Astrocyte (in vitro differentiated cells and primary cell): ENCODE measurements around the gene SPPL3. TPM values are rescaled to one million over a fixed set of nuclear protein-coding genes. Genes with fewer than 3 reads are reported as not detected.

Experiments used
- DNase-seq: peaks from one replicate; pipeline ENCODE4 v3.0.0-alpha.2; 2010; ENCODE audit warnings: low read depth
- FAIRE-seq: peaks from 2 replicates; lab custom pipeline; 2011; peaks lifted over from hg19 to GRCh38; lab: Jason Lieb, UNC
- H2AFZ ChIP-seq: 2 replicates; pipeline ENCODE4 v1.6.0; 2012; ENCODE audit warnings: low read depth, low read length, inconsistent platforms
- H3K27ac ChIP-seq: 2 replicates; pipeline ENCODE4 v1.5.1; 2011; ENCODE audit warnings: low read depth, low read length, inconsistent platforms
- H3K27me3 ChIP-seq: 2 replicates; pipeline ENCODE4 v1.6.0; 2011; ENCODE audit warnings: low read length, inconsistent platforms; ENCODE audit not compliant: insufficient read depth
- H3K36me3 ChIP-seq: 2 replicates; pipeline ENCODE4 v1.5.1; 2011; ENCODE audit warnings: low read length, inconsistent platforms; ENCODE audit not compliant: insufficient read depth
- H3K4me1 ChIP-seq: 2 replicates; pipeline ENCODE4 v1.5.1; 2011; ENCODE audit warnings: low read length, inconsistent platforms; ENCODE audit not compliant: insufficient read depth
- H3K4me2 ChIP-seq: 2 replicates; pipeline ENCODE4 v1.6.0; 2012; ENCODE audit warnings: low read length, inconsistent platforms
- H3K4me3 ChIP-seq: 2 replicates; pipeline ENCODE4 v1.5.1; 2011; ENCODE audit warnings: low read depth, mild to moderate bottlenecking, low read length, inconsistent platforms; ENCODE audit not compliant: insufficient read depth
- H3K79me2 ChIP-seq: 2 replicates; pipeline ENCODE4 v1.6.0; 2012; ENCODE audit warnings: mild to moderate bottlenecking, low read length, inconsistent platforms; ENCODE audit not compliant: insufficient read depth
- H3K9ac ChIP-seq: 2 replicates; pipeline ENCODE4 v1.6.0; 2012; ENCODE audit warnings: mild to moderate bottlenecking, low read length, inconsistent platforms
- H3K9me3 ChIP-seq: 2 replicates; pipeline ENCODE4 v1.5.1; 2012; ENCODE audit warnings: low read depth, mild to moderate bottlenecking, low read length, inconsistent platforms; ENCODE audit not compliant: insufficient read depth
- H4K20me1 ChIP-seq: 2 replicates; pipeline ENCODE4 v1.6.0; 2012; ENCODE audit warnings: low read length, inconsistent platforms; ENCODE audit not compliant: insufficient read depth
- H3K27ac Mint-ChIP-seq: one replicate; pipeline ENCODE4 v1.8.0; 2021; ENCODE audit warnings: mild to moderate bottlenecking, mixed read lengths; ENCODE audit not compliant: unreplicated experiment
- H3K27me3 Mint-ChIP-seq: one replicate; pipeline ENCODE4 v1.8.0; 2021; ENCODE audit warnings: low read depth, mixed read lengths; ENCODE audit not compliant: unreplicated experiment
- H3K36me3 Mint-ChIP-seq: one replicate; pipeline ENCODE4 v1.8.0; 2021; ENCODE audit warnings: low read depth, mixed read lengths; ENCODE audit not compliant: unreplicated experiment
- H3K4me1 Mint-ChIP-seq: one replicate; pipeline ENCODE4 v1.8.0; 2021; ENCODE audit warnings: low read depth, mixed read lengths; ENCODE audit not compliant: unreplicated experiment
- H3K4me3 Mint-ChIP-seq: one replicate; pipeline ENCODE4 v1.8.0; 2021; ENCODE audit warnings: mild to moderate bottlenecking, moderate library complexity, mixed read lengths; ENCODE audit not compliant: unreplicated experiment
- H3K9me3 Mint-ChIP-seq: one replicate; pipeline ENCODE4 v1.8.0; 2021; ENCODE audit warnings: mild to moderate bottlenecking, mixed read lengths; ENCODE audit not compliant: unreplicated experiment
- CTCF ChIP-seq: IDR thresholded peaks from 2 replicates; pipeline ENCODE4 v1.5.1; 2011; ENCODE audit warnings: low read depth, mild to moderate bottlenecking, inconsistent platforms, low read length, moderate library complexity; ENCODE audit not compliant: insufficient read depth
- EZH2 ChIP-seq: IDR thresholded peaks from 2 replicates; pipeline ENCODE4 v1.6.1; 2012; ENCODE audit warnings: mild to moderate bottlenecking, low read length, inconsistent platforms; ENCODE audit not compliant: insufficient read depth
- total RNA-seq: library from RNA; stranded (reverse); gene quantifications from 2 replicates; pipeline ENCODE4 v1.2.1, GENCODE V29; 2021

Gene SPPL3
- total RNA-seq, 1 donor from 2014 or later: 48.3 TPM

GRCh38 chr12:120920178-120920577 lies 16.0 kb upstream of the SPPL3 start:
- Histone ChIP-seq H3K36me3 (no peaks in the 10 kb centered on the region), H3K4me2 (no peak overlapping the region), H3K4me3 (no peak overlapping the region), H3K9me3 (no peaks in the 10 kb centered on the region), H3K4me1 (no peaks in the 10 kb centered on the region), H2AFZ (no peak overlapping the region), H3K79me2 (no peaks in the 10 kb centered on the region), H3K27ac (no peak overlapping the region), H3K9ac (no peak overlapping the region), H4K20me1 (no peaks in the 10 kb centered on the region), H3K27me3 (no peaks in the 10 kb centered on the region)
- Mint-ChIP-seq H3K36me3 (peaks cover 2% of the 10 kb centered on the region), H3K27ac (no peak overlapping the region), H3K4me3 (no peak overlapping the region), H3K4me1 (no peaks in the 10 kb centered on the region), H3K27me3 (no peaks in the 10 kb centered on the region), H3K9me3 (peaks cover 7% of the 10 kb centered on the region)
- TF ChIP-seq EZH2 (no peak), CTCF (no peak)
- DNase-seq (no peak), FAIRE-seq (no peak)

- no peak overlapping the region for H3K4me3 ChIP-seq
- Mint-ChIP-seq H3K27ac (no peak overlapping the region), H3K27me3 (no peaks in the 10 kb centered on the region), H3K4me1 (no peaks in the 10 kb centered on the region), H3K9me3 (peaks cover 7% of the 10 kb centered on the region), H3K4me3 (no peak overlapping the region), H3K36me3 (peaks cover 2% of the 10 kb centered on the region)
- no peaks in the 10 kb centered on the region for H3K79me2 ChIP-seq
- no peaks in the 10 kb centered on the region for H3K36me3 ChIP-seq
- H3K9ac ChIP-seq: no peak overlapping the region
- FAIRE-seq (no peak), DNase-seq (no peak)
- TF ChIP-seq CTCF: no peak
- TF ChIP-seq EZH2: no peak
- H3K9me3 ChIP-seq: no peaks in the 10 kb centered on the region
- H4K20me1 ChIP-seq: no peaks in the 10 kb centered on the region
- no peak overlapping the region for H3K4me2 ChIP-seq
- no peak overlapping the region for H2AFZ ChIP-seq
- no peak overlapping the region for H3K27ac ChIP-seq
- H3K27me3 ChIP-seq: no peaks in the 10 kb centered on the region
- H3K4me1 ChIP-seq: no peaks in the 10 kb centered on the region
Observed at GRCh38 chr12:120917748-120918147, 13.6 kb upstream of the SPPL3 start.

- no peak overlapping the region for H3K9ac ChIP-seq
- no peak overlapping the region for H3K27ac ChIP-seq
- no peaks in the 10 kb centered on the region for H3K4me1 Mint-ChIP-seq
- H3K4me1 ChIP-seq: no peaks in the 10 kb centered on the region
- no peaks in the 10 kb centered on the region for H3K79me2 ChIP-seq
- H4K20me1 ChIP-seq: no peaks in the 10 kb centered on the region
- DNase-seq: no peak
- H3K27me3 ChIP-seq: no peaks in the 10 kb centered on the region
- peaks cover 2% of the 10 kb centered on the region for H3K36me3 Mint-ChIP-seq
- TF ChIP-seq EZH2: no peak
- no peak for TF ChIP-seq CTCF
- H3K4me3 Mint-ChIP-seq: no peak overlapping the region
- no peak overlapping the region for H3K4me2 ChIP-seq
- no peak overlapping the region for H3K27ac Mint-ChIP-seq
- peaks cover 7% of the 10 kb centered on the region for H3K9me3 Mint-ChIP-seq
- H3K9me3 ChIP-seq: no peaks in the 10 kb centered on the region
- no peak overlapping the region for H3K4me3 ChIP-seq
- no peaks in the 10 kb centered on the region for H3K36me3 ChIP-seq
- H3K27me3 Mint-ChIP-seq: no peaks in the 10 kb centered on the region
- H2AFZ ChIP-seq: no peak overlapping the region
- no peak for FAIRE-seq
Observed at GRCh38 chr12:120916561-120916960, 12.4 kb upstream of the SPPL3 start.
